Loucy (cell line): ENCODE measurements around the gene MAST4.

Experiments used
- H2AFZ ChIP-seq: fragments of 200-600 bp; sonication (generic); 2 replicates; pipeline ENCODE4 v1.6.0; 2016; ENCODE audit warnings: antibody characterized with exemption, mild to moderate bottlenecking, low read length, moderate library complexity
- H3F3A ChIP-seq: fragments of 200-600 bp; 2 replicates; pipeline ENCODE4 v1.6.0; 2016; ENCODE audit warnings: antibody characterized with exemption, low read depth, mild to moderate bottlenecking
- H3K27me3 ChIP-seq: fragments of 200-600 bp; sonication (generic); 2 replicates; pipeline ENCODE4 v1.6.1; 2014; ENCODE audit warnings: low read length, mild to moderate bottlenecking; ENCODE audit not compliant: insufficient read depth, poor library complexity, severe bottlenecking
- H3K36me3 ChIP-seq: fragments of 200-600 bp; sonication (generic); 2 replicates; pipeline ENCODE4 v1.6.1; 2016; ENCODE audit warnings: low read length; ENCODE audit not compliant: insufficient read depth
- H3K4me1 ChIP-seq: fragments of 200-600 bp; sonication (generic); 2 replicates; pipeline ENCODE4 v1.5.1; 2014; ENCODE audit warnings: low read length, mild to moderate bottlenecking; ENCODE audit not compliant: insufficient read depth, poor library complexity, severe bottlenecking
- H3K4me2 ChIP-seq: fragments of 200-600 bp; sonication (generic); 2 replicates; pipeline ENCODE4 v1.6.0; 2014; ENCODE audit warnings: antibody characterized with exemption, low read length, low read depth, mild to moderate bottlenecking; ENCODE audit not compliant: poor library complexity, severe bottlenecking
- H3K4me3 ChIP-seq: fragments of 200-600 bp; sonication (generic); 2 replicates; pipeline ENCODE4 v1.5.1; 2014; ENCODE audit warnings: low read length, mild to moderate bottlenecking, mixed read lengths; ENCODE audit not compliant: poor library complexity, severe bottlenecking
- H3K79me2 ChIP-seq: fragments of 200-600 bp; sonication (generic); 2 replicates; pipeline ENCODE4 v1.6.1; 2014; ENCODE audit warnings: low read length; ENCODE audit not compliant: insufficient read depth
- H3K9ac ChIP-seq: fragments of 200-600 bp; sonication (generic); 2 replicates; pipeline ENCODE4 v1.6.0; 2014; ENCODE audit warnings: mild to moderate bottlenecking, low read depth, low read length, moderate library complexity; ENCODE audit not compliant: poor library complexity, severe bottlenecking
- H3K9me2 ChIP-seq: fragments of 200-600 bp; sonication (generic); replicated peaks from 2 replicates; pipeline ENCODE4 v1.6.1; 2016; ENCODE audit warnings: low read depth, low read length, mixed read lengths
- H3K9me3 ChIP-seq: fragments of 200-600 bp; sonication (generic); 2 replicates; pipeline ENCODE4 v1.6.1; 2014; ENCODE audit warnings: mild to moderate bottlenecking, antibody characterized with exemption, low read length, low read depth; ENCODE audit not compliant: insufficient read depth
- H4K20me1 ChIP-seq: fragments of 200-600 bp; sonication (generic); 2 replicates; pipeline ENCODE4 v1.6.0; 2014; ENCODE audit warnings: antibody characterized with exemption, low read length, mild to moderate bottlenecking; ENCODE audit not compliant: insufficient read depth, poor library complexity, severe bottlenecking
- EZH2phosphoT487 ChIP-seq: fragments of 200-600 bp; IDR thresholded peaks from 2 replicates; pipeline ENCODE4 v1.6.1; 2018; ENCODE audit warnings: antibody characterized with exemption, mild to moderate bottlenecking, moderate library complexity, borderline replicate concordance
- TF ChIP-seq, protein P1 (sequence below): fragments of 200-600 bp; sonication (generic); conservative IDR thresholded peaks from 2 replicates; pipeline ENCODE4 v1.5.1; 2014; ENCODE audit warnings: mild to moderate bottlenecking, antibody characterized with exemption, low read length

Gene MAST4

GRCh38 chr5:67002832-67003684 lies 406.9 kb downstream of the MAST4 start:
- no peaks in the 10 kb centered on the region; the same call in 1 of the 2 replicates for H3F3A ChIP-seq
- H3K4me1 ChIP-seq, result peaks cover 48% of the 10 kb centered on the region

DNA sequence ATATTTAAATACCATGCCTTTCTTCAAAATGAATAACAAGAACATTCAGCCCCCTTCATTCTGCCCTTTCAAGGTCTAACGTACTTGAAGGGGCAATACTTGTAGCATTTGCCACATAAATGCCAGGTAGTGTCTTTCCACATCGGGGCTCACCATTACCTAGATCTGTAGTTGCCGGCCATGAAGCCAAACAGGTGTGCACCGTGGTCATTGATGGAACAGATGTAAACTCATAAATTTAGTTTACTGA lies 407.4 kb downstream of the MAST4 start:
- Histone ChIP-seq H3K79me2 (peaks cover 39% of the 10 kb centered on the region), H4K20me1 (peaks cover 4% of the 10 kb centered on the region), H2AFZ (peak overlapping the region; percentile 86), H3K9me2 (no peaks in the 10 kb centered on the region), H3F3A (no peaks in the 10 kb centered on the region; the same call in 1 of the 2 replicates), H3K4me3 (peak overlapping the region; percentile 88), H3K36me3 (no peaks in the 10 kb centered on the region), H3K4me1 (peaks cover 53% of the 10 kb centered on the region), H3K4me2 (peak overlapping the region; percentile 70), H3K27me3 (no peaks in the 10 kb centered on the region), H3K9ac (peak overlapping the region; percentile 97), H3K9me3 (no peaks in the 10 kb centered on the region)
- TF ChIP-seq, protein P1, sequence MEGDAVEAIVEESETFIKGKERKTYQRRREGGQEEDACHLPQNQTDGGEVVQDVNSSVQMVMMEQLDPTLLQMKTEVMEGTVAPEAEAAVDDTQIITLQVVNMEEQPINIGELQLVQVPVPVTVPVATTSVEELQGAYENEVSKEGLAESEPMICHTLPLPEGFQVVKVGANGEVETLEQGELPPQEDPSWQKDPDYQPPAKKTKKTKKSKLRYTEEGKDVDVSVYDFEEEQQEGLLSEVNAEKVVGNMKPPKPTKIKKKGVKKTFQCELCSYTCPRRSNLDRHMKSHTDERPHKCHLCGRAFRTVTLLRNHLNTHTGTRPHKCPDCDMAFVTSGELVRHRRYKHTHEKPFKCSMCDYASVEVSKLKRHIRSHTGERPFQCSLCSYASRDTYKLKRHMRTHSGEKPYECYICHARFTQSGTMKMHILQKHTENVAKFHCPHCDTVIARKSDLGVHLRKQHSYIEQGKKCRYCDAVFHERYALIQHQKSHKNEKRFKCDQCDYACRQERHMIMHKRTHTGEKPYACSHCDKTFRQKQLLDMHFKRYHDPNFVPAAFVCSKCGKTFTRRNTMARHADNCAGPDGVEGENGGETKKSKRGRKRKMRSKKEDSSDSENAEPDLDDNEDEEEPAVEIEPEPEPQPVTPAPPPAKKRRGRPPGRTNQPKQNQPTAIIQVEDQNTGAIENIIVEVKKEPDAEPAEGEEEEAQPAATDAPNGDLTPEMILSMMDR, result no peak
- no peak for TF ChIP-seq EZH2phosphoT487

More at GRCh38 chr5:67002832-67003684, 406.9 kb downstream of the MAST4 start:
- Histone ChIP-seq H3K27me3 (no peaks in the 10 kb centered on the region), H3K36me3 (no peaks in the 10 kb centered on the region), H3K79me2 (peaks cover 34% of the 10 kb centered on the region), H3K9ac (peak overlapping the region; percentile 97), H3K4me3 (peak overlapping the region; percentile 88), H3K4me2 (peak overlapping the region; percentile 70), H4K20me1 (peaks cover 4% of the 10 kb centered on the region), H3K9me3 (no peaks in the 10 kb centered on the region), H3K9me2 (no peaks in the 10 kb centered on the region), H2AFZ (no peak overlapping the region)
- TF ChIP-seq, protein P1, result no peak
- no peak for TF ChIP-seq EZH2phosphoT487

DNA sequence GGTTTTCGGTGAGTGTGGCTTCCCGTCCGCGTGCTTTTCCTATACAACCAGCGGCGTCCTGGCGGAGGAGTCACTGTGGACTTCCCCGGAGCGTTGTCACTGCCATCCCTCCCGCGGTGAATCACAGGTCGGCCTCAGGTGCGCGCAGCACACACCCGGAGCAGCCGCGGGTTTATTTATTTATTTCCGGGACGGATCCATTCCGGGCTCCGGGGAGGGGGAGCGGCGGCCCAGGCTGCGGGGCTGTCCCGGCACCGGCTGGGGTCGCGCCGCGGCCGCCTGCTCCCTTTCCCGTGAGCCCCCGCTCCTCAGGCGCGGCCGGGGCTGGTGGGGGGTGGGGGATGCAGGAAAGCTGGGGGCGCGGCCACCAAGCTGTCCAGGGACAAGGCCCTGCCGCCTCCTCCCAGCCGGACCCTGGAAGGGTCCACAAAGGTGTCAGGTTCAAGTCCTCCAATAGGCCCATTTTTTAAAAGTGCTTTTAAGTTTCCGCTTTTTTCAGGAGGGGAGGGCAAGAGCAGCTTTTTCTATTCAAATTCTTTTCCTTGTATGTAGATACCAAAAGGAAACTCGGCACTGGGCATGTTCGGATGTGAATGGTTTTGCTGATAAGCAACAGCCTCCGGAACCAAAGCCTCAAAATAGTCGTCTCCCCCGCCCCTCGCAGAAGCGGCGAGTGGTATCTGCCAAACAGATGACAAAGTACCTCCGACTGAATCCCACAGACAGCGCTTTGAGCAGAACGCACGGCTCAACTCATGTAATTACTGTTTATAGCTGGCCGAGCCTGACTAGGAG lies 407.9 kb downstream of the MAST4 start:
- no peaks in the 10 kb centered on the region; the same call in 1 of the 2 replicates for H3F3A ChIP-seq
- no peaks in the 10 kb centered on the region for H3K9me2 ChIP-seq
- no peaks in the 10 kb centered on the region for H3K27me3 ChIP-seq
- H4K20me1 ChIP-seq, result peaks cover 4% of the 10 kb centered on the region
- no peaks in the 10 kb centered on the region for H3K9me3 ChIP-seq
- H2AFZ ChIP-seq, result peak overlapping the region; percentile 86
- peak overlapping the region; percentile 95 for H3K4me2 ChIP-seq
- TF ChIP-seq EZH2phosphoT487, result no peak
- TF ChIP-seq, protein P1, result no peak
- H3K79me2 ChIP-seq, result peaks cover 45% of the 10 kb centered on the region
- H3K9ac ChIP-seq, result peak overlapping the region; percentile 97
- H3K4me3 ChIP-seq, result peak overlapping the region; percentile 88
- no peaks in the 10 kb centered on the region for H3K36me3 ChIP-seq
- peaks cover 58% of the 10 kb centered on the region for H3K4me1 ChIP-seq
